SH-SY5Y (cell line): ENCODE data around the gene ATXN7.

Source experiments
- GATA2 ChIP-seq: IDR thresholded peaks from 2 replicates; pipeline ENCODE4 v1.6.1; 2011; ENCODE audit warnings: mild to moderate bottlenecking, low read depth, low read length
- GATA3 ChIP-seq: IDR thresholded peaks from 2 replicates; pipeline ENCODE4 v1.6.1; 2011; ENCODE audit warnings: low read depth, mild to moderate bottlenecking, low read length, moderate library complexity

DNA sequence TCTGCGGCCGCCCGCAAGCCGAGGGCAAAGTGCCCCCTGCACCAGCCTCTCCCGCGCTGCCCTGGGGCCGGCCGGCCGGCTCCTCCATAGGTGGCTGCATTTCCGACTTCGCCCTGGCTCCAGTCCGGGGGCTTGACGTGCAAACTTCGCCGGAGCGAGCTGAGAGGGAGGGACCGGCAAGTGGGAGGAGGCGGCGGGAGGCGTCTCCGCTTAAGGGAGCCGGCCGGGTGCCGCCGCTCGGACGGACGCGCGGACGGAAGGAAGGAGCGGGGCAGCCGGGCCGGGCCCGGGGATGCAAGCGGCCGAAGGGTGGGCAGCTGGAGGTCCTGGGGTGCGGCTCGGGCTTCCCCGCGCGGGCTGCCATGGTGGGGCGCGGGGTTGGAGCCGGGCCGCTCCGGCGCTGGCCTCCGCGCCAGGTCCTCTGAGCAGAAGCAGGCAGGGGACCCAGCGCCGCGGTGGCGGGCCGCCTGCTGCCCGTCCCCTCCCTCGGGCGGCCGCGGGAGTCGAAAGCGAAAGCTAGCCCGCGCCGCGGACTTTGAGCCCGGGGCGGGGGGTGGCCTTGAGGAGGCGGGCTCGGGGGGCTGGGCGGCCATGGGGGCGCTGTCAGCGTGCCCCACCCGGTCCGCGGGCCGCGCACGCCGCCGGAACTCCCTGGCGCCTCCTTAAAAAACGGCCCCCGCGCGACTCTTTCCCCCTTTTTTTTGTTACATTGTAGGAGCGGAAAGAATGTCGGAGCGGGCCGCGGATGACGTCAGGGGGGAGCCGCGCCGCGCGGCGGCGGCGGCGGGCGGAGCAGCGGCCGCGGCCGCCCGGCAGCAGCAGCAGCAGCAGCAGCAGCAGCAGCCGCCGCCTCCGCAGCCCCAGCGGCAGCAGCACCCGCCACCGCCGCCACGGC is 48.5 kb downstream of the ATXN7 start, which contains the start of gene SCAANT1:
- TF ChIP-seq GATA2 (no peak), GATA3 (no peak)
